GM19455 (cell line): ENCODE data around the gene CNN2.

ENCODE experiments used
- ATAC-seq: cut with Tn5 transposase; IDR thresholded peaks from one replicate; pipeline ENCODE4 v1.9.1; 2021; ENCODE audit not compliant: unreplicated experiment

Gene CNN2

DNA sequence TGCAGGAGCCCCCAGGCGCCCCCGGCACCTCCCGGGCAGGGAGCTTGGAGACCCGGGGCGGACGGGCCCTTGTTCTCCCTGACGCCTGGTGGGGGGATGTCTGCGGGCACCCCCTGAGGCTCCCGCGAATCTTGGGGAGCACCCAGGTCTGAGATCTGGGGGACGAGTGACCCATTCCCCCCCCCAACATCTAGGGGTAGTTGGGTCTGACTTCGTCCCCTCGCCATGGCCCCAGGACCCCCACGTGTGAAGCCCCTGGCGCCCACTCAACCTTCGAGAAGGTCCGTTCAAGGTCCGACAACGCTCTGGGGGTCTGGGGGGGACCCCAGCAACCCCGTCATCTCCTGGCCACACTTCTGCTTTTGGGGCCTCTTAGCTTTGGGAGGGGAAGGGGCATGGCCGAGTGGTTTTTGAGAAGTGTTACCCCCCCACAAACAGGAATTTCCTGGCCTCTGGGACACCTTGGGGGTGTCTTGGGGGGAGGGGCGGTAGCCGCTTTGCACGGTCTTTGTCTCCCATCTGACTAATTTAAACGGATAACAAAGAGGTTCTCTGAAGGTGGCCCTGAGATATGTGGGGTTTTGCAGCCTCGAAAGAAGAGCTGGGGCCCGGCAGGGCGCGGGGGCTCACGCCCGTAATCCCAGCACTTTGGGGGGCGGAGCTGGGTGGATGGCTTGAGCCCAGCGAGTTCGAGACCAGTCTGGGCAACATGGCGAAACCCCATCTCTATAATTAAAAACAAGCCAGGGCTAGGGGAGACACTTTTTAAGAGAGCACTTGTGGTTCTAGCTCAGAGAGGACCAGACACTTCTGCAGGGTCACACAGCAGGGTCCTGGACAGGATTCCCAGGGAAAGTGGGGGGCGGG, 608 bp downstream of the CNN2 start:
- ATAC-seq: no peak

DNA sequence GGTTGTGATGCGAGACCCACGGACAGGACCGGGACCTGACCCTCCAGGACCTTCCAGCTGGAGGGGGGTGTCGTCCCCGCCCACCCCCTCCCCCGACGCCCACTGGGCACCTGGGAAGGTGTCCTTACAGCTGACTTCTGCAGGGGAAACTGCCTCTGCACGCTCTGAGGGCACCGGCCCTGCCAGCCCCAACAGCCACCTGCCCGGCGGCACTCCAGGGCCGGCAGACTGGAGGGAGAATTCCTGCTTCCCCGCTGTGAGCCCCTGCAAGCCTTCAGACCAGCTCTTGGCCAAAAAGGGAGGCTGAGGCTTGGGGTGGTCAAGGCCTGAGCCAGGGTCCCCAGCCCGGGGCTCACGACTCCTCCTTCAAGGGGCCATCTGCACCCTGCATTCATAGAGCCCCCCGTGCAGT, 1.2 kb downstream of the CNN2 start:
- no peak for ATAC-seq

DNA sequence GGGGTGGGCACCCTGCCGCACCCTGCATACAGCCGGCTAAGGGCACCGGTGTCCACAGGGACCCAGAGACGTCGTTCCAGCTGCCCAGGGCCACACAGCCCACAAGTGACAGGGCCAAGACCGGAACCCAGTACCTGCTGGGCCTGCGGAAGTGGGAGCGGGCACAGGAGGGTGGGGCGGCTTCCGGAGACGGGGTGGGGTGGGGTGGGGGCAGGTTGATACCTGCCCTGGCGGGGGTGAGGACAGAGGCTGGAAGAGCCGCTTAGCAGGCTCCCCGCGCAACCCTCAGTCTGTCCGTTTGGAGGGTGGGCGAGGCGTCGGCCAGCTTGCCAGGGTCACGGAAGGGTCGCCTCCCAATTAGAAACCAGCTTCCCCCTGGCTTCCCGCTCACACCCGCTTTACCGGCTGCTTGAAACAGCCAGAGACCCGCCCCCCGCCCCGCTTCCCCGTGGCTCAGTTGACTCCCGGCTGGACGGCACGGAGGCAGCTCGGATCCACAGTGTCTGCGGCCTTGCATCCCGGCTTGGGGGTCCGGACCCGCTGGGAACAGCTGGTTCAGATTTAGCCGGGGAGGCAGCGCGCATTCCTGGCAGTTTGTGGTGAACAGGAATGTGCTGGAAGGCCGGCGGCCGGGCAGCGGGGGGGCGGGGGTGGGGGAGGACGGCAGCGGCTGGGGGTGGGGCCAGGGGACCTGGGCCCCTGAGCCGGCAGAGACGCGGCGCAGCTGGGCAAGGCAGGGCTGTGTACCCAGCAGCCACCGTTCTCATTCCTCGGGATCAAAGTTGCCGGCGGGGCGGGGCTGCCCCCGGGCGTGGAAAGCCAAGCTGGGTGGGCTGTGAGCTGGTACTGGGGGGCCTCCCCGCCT, 1.9 kb downstream of the CNN2 start:
- no peak for ATAC-seq

DNA sequence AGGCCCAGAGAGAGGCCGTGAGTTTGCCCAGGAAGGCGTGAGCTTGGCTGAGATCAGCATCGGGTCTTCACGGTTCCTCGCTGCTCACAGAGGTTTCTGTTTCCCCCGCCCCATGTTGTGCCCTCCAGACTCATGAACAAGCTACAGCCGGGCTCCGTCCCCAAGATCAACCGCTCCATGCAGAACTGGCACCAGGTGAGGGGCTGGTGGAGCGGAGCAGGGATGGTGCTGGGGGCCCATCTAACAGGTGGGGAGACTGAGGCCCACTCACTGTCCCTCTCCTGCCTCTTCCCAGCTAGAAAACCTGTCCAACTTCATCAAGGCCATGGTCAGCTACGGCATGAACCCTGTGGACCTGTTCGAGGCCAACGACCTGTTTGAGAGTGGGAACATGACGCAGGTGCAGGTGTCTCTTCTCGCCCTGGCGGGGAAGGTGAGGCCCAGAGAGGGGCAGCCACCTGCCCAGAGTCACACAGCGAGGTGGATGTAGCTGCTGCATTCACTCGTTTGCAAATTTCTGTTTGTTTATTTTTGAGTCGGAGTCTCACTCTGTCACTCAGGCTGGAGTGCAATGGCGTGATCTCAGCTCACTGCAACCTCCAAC, 6.0 kb downstream of the CNN2 start:
- no peak for ATAC-seq

DNA sequence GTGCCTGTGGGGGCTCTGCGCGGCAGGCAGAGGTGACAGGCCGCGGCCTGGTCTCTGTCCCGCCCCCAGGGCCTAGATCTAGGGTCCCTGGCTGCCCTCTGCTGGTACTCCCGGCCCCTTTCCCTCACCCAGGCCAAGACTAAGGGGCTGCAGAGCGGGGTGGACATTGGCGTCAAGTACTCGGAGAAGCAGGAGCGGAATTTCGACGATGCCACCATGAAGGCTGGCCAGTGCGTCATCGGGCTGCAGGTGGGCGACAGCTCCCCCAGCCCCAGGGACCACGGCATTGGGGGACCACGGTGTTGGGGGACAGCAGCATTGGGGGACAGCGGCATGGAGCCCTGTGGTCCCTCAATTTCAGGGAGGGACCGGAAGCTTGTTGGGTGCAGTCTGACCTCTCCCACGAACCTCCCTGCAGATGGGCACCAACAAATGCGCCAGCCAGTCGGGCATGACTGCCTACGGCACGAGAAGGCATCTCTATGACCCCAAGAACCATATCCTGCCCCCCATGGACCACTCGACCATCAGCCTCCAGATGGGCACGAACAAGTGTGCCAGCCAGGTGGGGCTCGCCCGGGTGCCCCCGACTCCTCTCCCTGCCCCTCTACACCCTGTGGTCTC, 9.7 kb downstream of the CNN2 start:
- ATAC-seq: no peak

DNA sequence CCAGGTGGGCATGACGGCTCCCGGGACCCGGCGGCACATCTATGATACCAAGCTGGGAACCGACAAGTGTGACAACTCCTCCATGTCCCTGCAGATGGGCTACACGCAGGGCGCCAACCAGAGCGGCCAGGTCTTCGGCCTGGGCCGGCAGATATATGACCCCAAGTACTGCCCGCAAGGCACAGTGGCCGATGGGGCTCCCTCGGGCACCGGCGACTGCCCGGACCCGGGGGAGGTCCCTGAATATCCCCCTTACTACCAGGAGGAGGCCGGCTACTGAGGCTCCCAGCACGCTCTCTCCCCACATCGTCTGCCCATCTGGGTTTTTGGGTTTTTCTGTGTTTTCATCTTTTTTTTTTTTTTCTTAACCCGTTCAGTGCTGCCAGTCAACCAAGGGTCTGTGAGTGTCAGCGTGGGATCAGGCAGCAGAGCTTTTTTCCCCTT, 11.2 kb downstream of the CNN2 start:
- ATAC-seq: no peak

DNA sequence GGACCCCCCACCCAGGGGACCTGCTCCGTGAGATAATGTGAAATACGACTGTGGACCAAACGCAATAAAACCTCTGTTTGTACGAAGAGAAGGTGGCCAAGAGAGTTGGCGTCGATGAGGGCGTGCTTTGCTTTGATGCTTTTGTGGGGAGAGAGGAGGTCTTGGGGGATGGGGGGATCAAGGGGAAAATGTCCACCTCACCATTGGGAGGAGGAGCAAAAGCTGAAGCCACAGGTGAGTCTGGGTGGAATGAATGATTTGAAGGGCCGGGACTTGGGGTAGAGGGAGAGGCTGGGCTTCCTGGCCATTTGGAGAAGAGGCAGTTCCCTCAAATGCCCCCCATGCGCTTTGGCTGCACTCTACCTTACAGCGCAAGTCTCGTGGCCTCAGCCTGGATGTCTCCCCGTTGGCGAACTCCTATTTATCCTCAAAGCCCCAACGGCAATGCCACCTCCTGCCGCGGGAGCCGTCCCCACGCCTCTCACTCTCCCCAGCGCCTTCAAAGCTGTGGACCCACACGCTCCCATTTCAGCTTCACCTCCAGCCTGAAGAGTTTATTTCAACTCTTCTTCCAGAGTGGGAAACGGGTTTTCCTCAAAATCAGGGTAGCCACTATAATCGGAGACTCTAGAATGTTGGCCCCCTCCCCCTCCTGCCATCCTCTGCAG, 12.7 kb downstream of the CNN2 start:
- no peak for ATAC-seq

DNA sequence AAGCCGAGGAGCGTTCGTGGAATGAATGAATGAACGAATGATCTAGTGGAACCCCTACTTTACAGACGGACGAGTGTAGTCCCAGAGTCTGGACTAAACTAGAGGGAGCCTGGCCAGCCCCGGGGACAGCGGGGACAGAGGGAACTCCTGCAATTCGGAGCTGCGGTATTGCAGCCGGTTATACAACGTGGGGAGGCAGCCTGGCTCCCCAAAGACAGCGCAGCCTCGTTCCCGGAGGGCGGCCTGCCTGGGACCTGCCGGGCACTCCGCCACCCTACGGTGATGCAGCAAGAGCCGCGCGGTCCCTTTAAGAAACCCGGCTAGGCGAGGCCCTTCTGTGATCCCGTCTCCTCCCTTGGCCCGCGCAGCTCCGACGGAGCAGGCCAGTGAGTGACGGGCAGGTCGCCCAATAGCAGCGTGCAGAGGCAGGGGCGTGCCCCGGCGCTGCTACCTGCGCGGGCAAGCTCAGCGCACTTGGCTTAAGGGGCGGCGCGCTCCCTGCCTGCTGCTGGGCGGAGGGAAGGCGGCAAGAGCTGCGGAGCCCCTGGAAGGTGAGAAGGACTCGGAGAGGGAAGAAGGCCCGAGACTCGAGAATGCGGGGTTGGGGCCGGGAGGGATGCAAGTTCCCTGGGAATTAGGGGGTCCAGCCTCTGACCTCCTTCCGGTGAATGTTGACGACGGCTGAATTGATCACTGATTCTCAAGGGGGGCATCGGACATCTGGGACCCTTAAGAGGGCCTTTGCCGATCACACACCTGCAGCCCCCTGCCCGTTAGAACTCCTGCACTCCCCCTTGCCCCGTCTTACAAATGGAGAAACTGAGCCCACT, 13.5 kb downstream of the CNN2 start, which contains the start of gene ABCA7:
ABCA7 (plus strand) TSS at position 462 of the 830 bp plus-strand sequence. CDS start 1,255 bp downstream, outside the sequence.
- peak; percentile 70 for ATAC-seq

DNA sequence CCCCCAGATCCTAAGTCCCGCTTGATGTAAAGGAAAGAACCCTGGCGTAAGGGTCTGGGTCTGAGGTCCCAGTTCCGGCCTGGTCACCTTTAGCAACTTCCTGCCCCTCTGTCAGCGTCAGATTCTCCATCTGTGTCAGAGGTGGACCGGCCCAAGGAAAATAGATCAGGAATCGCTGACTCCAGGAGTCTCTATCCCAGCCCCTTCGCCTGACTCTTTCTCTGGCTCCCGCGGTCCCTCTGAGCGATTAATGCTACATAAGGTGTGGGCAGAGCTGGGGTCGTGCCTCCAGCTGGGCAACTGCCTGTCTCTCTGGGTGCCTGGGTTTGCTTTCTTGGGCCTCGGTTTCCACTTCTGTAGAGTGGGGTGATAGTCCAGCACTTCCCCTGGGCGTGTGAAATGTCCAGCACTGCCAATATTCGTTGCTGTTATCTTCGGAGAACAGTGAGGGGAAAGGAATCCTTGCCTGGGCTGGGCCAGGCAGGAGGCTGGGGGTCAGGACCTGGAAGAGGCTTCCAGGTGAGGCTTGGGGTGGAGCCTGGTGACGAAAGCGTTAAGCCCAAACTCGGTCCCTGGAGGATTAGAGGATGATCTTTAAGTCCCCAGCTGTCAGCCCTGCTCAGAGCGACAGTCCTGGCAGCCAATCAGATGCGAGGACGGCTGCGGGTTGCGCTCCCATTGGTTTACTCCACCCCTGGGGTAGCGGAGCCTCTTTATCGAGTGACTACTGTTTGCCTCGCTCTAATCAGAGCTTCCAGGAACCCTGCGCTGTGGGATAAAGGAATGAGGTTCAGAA, 14.3 kb downstream of the CNN2 start:
- ATAC-seq: no peak

DNA sequence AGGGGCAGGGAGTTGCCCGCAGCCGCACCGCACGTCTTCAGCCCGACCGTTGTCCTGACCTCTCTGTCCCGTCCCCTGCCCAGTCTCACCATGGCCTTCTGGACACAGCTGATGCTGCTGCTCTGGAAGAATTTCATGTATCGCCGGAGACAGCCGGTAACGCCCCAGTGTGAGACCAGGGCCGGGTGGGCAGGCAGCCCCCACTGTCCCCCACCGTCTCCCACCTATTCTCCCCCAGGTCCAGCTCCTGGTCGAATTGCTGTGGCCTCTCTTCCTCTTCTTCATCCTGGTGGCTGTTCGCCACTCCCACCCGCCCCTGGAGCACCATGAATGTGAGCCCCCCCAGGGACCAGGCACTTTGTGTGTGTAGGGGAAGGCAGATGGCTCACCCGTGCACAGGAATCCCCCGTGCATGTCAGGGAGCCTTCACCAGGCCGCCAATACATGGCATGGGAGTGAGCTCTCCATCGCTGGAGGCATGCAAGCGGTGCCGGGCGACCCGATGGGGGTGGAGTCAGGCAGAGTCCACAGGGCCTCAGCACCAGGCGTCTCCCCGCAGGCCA, 14.9 kb downstream of the CNN2 start:
- ATAC-seq: no peak

DNA sequence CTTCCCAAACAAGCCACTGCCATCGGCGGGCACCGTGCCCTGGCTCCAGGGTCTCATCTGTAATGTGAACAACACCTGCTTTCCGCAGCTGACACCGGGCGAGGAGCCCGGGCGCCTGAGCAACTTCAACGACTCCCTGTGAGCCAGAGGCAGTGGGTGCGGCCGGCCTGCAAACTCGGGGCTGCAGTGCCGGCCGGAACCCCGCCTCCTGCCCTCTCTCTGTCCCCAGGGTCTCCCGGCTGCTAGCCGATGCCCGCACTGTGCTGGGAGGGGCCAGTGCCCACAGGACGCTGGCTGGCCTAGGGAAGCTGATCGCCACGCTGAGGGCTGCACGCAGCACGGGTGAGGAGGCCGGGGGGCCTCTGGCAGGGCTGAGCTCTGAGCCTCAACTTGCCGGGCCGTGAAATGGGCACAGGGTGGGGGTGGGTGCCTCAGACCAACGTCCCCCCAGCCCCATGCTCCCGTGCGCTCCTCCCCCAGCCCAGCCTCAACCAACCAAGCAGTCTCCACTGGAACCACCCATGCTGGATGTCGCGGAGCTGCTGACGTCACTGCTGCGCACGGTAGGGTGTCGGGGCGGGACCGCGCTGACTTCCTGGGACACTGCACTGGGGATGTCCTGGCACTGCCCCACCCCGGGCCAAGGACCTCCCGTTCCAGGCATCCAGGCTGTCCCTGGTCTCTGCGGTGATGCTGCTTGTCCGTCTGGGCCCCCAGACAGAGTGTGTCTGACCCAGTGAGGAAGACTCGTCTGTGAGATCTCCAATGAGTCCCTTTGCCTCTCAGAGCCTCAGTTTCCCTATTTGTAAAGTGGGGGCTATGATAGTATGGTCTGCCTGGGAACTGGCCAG, 15.7 kb downstream of the CNN2 start:
- ATAC-seq: no peak

DNA sequence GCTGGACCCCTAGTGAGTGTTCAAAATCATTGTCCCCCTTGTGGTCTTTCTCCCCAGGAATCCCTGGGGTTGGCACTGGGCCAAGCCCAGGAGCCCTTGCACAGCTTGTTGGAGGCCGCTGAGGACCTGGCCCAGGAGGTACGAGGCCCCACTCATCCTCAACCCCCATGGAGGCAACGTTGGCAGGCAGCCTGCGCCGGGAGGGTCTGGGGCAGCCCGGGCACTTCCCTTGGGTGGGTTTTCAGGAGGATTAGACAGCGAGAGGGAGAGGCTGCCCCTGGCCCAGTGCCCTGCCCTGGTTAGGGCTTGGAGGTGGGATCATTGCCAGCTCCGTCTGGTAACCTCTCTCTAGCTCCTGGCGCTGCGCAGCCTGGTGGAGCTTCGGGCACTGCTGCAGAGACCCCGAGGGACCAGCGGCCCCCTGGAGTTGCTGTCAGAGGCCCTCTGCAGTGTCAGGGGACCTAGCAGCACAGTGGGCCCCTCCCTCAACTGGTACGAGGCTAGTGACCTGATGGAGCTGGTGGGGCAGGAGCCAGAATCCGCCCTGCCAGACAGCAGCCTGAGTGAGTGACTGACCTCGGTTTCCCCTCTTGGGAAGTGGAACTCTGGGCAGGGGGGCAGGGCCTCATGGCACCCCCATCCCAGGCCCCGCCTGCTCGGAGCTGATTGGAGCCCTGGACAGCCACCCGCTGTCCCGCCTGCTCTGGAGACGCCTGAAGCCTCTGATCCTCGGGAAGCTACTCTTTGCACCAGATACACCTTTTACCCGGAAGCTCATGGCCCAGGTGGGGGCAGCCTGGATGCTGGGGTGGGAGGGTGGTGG, 16.5 kb downstream of the CNN2 start:
- no peak for ATAC-seq

DNA sequence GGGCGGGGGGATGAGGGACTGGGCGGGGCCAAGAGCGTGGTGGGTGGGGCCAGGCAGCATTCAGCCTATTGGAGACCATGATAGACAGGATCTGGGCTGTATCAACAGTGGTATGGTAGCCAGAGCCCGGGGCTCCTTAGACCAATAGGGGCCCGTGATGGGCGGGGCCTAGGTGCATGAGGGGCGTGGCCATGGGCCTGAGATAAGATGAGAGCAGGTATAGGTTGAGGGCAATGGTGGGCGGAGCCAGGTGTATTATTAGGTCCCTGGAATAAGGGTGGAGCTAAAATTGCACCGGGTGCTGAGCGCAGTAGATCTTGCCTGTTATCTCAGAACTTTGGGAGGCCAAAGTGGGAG, 18.8 kb downstream of the CNN2 start:
- ATAC-seq: no peak

DNA sequence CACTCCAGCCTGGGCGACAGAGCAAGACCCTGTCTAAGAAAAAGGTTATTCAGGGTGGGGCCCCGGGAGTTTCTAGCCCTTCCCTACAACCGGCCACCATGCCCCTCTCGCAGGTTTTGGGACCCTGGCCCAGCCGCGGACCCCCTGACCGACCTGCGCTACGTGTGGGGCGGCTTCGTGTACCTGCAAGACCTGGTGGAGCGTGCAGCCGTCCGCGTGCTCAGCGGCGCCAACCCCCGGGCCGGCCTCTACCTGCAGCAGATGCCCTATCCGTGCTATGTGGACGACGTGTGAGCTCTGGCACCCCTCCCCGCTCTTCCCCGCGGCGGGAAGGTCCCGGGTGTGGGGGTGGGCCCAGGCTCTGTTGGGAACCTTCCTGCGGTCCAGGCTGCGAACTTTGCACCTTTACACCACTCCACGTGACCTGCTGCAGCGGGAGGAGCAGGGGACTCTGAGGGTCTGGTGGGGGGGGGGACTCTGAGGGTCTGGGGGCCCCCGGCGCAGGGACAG, 19.8 kb downstream of the CNN2 start:
- no peak for ATAC-seq

DNA sequence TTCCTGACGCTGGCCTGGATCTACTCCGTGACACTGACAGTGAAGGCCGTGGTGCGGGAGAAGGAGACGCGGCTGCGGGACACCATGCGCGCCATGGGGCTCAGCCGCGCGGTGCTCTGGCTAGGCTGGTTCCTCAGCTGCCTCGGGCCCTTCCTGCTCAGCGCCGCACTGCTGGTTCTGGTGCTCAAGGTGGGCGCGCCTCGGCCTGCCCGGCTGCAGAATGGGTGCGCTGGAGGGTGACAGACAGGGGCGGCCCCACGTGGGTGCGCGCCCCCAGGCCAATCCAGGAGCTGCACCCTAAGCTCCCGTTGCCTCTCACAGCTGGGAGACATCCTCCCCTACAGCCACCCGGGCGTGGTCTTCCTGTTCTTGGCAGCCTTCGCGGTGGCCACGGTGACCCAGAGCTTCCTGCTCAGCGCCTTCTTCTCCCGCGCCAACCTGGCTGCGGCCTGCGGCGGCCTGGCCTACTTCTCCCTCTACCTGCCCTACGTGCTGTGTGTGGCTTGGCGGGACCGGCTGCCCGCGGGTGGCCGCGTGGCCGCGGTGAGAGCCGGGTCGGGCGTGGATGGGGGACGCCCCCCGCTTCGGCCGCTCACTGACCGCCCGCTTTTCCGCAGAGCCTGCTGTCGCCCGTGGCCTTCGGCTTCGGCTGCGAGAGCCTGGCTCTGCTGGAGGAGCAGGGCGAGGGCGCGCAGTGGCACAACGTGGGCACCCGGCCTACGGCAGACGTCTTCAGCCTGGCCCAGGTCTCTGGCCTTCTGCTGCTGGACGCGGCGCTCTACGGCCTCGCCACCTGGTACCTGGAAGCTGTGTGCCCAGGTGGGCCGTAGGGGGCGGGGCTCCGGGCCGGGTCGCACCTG, 20.7 kb downstream of the CNN2 start:
- ATAC-seq: no peak

DNA sequence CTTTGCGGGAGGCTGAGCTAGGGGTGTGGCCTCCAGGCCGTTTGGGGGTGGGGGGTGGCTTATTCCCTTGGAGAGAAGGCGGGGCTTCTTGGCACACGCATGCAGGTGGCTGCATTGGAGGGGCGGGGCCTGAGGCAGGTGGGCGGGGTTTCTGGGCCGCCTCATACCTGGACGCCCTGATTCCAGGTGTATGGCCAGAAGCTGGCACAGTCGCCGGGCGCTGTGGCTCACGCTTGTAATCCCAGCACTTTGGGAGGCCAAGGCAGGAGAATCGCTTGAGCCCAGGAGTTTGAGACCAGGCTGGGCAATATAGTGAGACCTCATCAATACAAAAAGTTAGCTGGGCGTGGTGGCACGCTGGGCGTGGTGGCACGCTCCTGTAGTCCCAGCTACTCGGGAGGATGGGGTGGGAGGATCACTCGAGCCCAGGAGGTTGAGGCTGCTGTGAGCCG, 21.3 kb downstream of the CNN2 start:
- ATAC-seq: no peak
